Kidney (tissue), 14 donors: ENCODE data around the gene KLHL3. TPM values are rescaled to one million over a fixed set of nuclear protein-coding genes. Genes with fewer than 3 reads are reported as not detected.
"Not testable (repeated sequence)": the region's sequence is repeated elsewhere in the genome, so short reads cannot be mapped to it uniquely, and the experiment has no call there.

Experiments
- DNase-seq, 5 donors: peaks; one replicate each; pipeline ENCODE4 v3.0.0-alpha.2; 2013 to 2020
- FAIRE-seq: peaks from 2 replicates; lab custom pipeline; 2012; peaks lifted over from hg19 to GRCh38; lab: Jason Lieb, UNC
- H3K27ac ChIP-seq, 2 donors: one replicate each; pipeline ENCODE4 v1.7.0; 2013; ENCODE audit warnings: low read depth in 2 of 2, low read length in 2 of 2, inconsistent platforms in 1 of 2
- H3K27me3 ChIP-seq: one replicate; pipeline ENCODE4 v1.7.1; 2013; ENCODE audit warnings: low read length, inconsistent platforms; ENCODE audit not compliant: control insufficient read depth, insufficient read depth
- H3K36me3 ChIP-seq, 3 donors: one replicate each; pipeline versions ENCODE4 v1.7.0 to v1.7.1; 2013; ENCODE audit warnings: low read length in 3 of 3, control low read depth in 1 of 3, inconsistent platforms in 1 of 3; ENCODE audit not compliant: insufficient read depth in 3 of 3, control insufficient read depth in 2 of 3
- H3K4me1 ChIP-seq, 3 donors: one replicate each; pipeline versions ENCODE4 v1.7.0 to v1.7.1; 2013; ENCODE audit warnings: low read length in 3 of 3, inconsistent platforms in 1 of 3, low read depth in 1 of 3; ENCODE audit not compliant: control insufficient read depth in 2 of 3, insufficient read depth in 2 of 3
- H3K4me3 ChIP-seq, 3 donors: one replicate each; pipeline versions ENCODE4 v1.7.0 to v1.8.1; 2013; ENCODE audit warnings: low read length in 3 of 3, control low read depth in 1 of 3, inconsistent platforms in 1 of 3
- H3K9ac ChIP-seq, 3 donors: one replicate each; pipeline versions ENCODE4 v1.7.0 to v1.7.1; 2013; ENCODE audit warnings: low read length in 3 of 3, control low read depth in 1 of 3, inconsistent platforms in 1 of 3
- H3K9me3 ChIP-seq, 3 donors: one replicate each; pipeline versions ENCODE4 v1.7.0 to v1.7.1; 2013; ENCODE audit warnings: low read length in 3 of 3, control low read depth in 1 of 3, inconsistent platforms in 1 of 3; ENCODE audit not compliant: control insufficient read depth in 2 of 3, insufficient read depth in 1 of 3
- intact Hi-C: fragments of 100-400 bp; cut with DNase I; formaldehyde crosslinking; loops from one replicate; pipeline ENCODE4 v1.11.1; 2022
- polyA plus RNA-seq: library from polyadenylated mRNA; stranded (reverse); fragments of 350-450 nt; fragmentation: Illumina TruSeq; extraction: RNeasy Lipid Tissue Mini Kit (QIAGEN cat#74804); gene quantifications from one replicate; pipeline ENCODE4 v1.2.3, GENCODE V29; 2014; ENCODE audit warnings: low read depth, low replicate concordance; ENCODE audit not compliant: insufficient read depth
- total RNA-seq: library from RNA; stranded (reverse); fragmentation: NEBNext Ultra II Directional; extraction: Animal tissue kit (Norgen Biotek cat#: 25700); gene quantifications from one replicate; pipeline ENCODE4 v1.2.1, GENCODE V29; 2021
- TF ChIP-seq, protein P1 (sequence below): IDR thresholded peaks from 3 replicates; pipeline ENCODE4 v1.5.1; 2012; ENCODE audit warnings: mild to moderate bottlenecking, moderate library complexity, borderline replicate concordance; ENCODE audit not compliant: insufficient read depth; ENCODE audit errors: extremely low read depth
- donor health status: control.
- donor health status: control.
- donor health status: control.
- donor health status: control.
- donor health status: control.
- donor health status: DM: yes; HTN: yes; CAD: no.
- donor health status: Normal renal cell carcinoma (clear cell type).

Gene KLHL3
- total and polyA plus RNA-seq, 2 donors from 2014 or later, result 8.6 to 15.0 TPM

DNA sequence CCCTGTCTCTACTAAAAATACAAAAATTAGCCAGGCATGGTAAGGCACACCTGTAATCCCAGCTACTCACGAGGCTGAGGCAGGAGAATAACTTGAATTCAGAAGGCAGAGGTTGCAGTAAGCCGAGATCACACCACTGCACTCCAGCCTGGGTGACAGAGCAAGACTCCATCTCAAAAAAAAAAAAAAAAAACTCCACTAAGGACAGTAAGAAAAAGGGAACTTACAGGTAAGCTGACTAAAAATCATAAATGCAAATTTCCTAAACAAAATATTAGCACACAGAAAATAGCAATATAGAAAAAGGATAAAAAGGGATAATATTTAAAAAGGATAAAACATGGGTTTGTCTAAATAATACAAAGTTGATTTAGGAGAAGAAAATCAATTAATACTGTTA, 46.2 kb upstream of the KLHL3 start:
- TF ChIP-seq, protein P1, sequence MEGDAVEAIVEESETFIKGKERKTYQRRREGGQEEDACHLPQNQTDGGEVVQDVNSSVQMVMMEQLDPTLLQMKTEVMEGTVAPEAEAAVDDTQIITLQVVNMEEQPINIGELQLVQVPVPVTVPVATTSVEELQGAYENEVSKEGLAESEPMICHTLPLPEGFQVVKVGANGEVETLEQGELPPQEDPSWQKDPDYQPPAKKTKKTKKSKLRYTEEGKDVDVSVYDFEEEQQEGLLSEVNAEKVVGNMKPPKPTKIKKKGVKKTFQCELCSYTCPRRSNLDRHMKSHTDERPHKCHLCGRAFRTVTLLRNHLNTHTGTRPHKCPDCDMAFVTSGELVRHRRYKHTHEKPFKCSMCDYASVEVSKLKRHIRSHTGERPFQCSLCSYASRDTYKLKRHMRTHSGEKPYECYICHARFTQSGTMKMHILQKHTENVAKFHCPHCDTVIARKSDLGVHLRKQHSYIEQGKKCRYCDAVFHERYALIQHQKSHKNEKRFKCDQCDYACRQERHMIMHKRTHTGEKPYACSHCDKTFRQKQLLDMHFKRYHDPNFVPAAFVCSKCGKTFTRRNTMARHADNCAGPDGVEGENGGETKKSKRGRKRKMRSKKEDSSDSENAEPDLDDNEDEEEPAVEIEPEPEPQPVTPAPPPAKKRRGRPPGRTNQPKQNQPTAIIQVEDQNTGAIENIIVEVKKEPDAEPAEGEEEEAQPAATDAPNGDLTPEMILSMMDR, result no peak
- no peak for FAIRE-seq
- Histone ChIP-seq H3K27me3 (no peaks in the 10 kb centered on the region), H3K9ac (no peak overlapping the region), H3K4me3 (no peak overlapping the region), H3K9me3 (no peaks in the 10 kb centered on the region), H3K4me1 (no peaks in the 10 kb centered on the region), H3K27ac (no peak overlapping the region), H3K36me3 (no peaks in the 10 kb centered on the region)
- DNase-seq, result no peak
- intact Hi-C loops, result no loop called here

DNA sequence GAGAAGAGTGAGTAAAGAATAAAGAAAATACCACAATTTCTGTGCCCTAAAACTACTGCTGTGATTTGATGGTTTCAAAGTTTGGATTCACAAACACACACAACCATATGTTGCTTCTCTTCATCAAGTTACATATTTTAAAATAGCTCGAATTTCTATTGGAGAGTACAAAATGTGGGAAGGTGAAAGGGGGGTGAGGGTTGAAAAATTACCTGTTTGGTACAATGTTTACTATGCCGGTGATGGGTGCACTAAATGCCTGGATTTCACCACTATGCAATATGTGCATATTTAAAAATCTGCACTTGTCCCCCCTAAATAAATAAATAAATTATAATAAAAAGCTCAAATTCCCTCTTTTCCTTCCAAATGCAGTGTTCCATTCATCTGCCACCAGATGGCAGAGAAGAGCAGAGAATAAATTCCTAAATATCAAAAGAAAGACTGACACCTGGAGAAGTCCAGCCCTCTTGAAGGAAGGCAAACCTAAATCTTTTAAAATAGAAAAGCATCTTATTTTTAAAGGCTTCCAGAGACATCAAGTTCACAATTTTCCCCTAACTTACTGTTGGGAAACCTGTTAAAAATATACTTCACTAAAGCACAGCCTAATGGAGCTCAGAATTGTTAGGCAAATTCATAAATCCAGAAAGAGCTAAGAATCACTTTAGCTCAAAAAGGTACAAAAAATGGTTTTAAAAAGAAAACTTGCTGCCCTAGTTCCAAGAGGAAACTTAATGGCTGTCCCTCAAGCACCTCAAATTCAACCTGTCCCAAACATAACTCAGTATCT, 43.1 kb upstream of the KLHL3 start:
- FAIRE-seq (peak; percentile 92), DNase-seq (peak in 2 of 5 donors; percentile 56 to 83)
- no peaks in the 10 kb centered on the region for H3K4me1 ChIP-seq
- no peak overlapping the region for H3K9ac ChIP-seq
- no peak overlapping the region for H3K27ac ChIP-seq
- H3K4me3 ChIP-seq, result no peak overlapping the region
- TF ChIP-seq, protein P1, result peak; percentile 78
- no peaks in the 10 kb centered on the region for H3K36me3 ChIP-seq
- intact Hi-C loops, result loop anchor here (10.0 kb wide), 1 partner anchor 256 kb away; the partner anchor contains the start of gene FAM13B
- no peaks in the 10 kb centered on the region for H3K9me3 ChIP-seq
- H3K27me3 ChIP-seq, result no peaks in the 10 kb centered on the region

DNA sequence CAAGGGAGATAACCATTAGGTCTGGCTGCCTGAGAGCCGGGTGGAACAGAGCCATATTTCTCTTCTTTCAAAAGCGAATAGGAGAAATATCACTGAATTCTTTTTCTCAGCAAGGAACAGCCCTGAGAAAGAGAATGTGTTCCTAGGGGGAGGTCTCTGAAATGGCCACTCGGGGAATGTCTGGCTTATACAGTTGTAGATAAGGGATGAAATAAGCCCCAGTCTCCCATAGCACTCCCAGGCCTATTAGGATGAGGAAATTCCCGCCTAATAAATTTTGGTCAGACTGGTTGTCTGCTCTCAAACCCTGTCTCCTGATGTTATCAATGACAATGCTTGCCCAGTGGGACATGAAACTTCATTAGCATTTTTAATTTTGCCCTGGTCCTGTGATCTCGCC, 32.0 kb upstream of the KLHL3 start:
- intact Hi-C loops, FAIRE-seq, DNase-seq, H3K4me3 ChIP-seq, H3K36me3 ChIP-seq, H3K9ac ChIP-seq, H3K27me3 ChIP-seq, H3K4me1 ChIP-seq, H3K9me3 ChIP-seq, H3K27ac ChIP-seq: not testable (repeated sequence)

DNA sequence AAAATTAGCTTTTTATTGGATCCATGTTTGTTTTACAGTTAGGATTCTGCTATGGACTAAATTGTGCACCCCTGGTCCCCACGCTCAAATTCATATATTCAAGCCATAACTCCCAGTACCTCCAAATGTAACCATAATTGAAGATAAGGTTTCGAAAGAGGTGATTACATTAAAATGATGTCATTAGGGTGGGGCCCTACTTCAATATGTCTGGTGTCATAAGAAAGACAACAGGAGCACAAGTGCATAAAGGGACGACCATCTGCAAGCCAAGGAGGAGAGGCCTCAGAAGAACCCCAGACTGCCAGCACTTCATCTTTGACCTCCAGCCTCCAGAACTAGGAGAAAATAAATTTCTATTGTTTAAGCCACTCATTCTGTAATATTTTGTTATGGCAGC, 25.7 kb upstream of the KLHL3 start:
- FAIRE-seq, result no peak
- H3K36me3 ChIP-seq, result no peaks in the 10 kb centered on the region
- no peak for DNase-seq
- H3K4me1 ChIP-seq, result no peaks in the 10 kb centered on the region
- H3K9me3 ChIP-seq, result no peaks in the 10 kb centered on the region
- intact Hi-C loops, result no loop called here
- TF ChIP-seq, protein P1, result no peak
- H3K9ac ChIP-seq, result no peak overlapping the region
- H3K4me3 ChIP-seq, result no peak overlapping the region
- no peaks in the 10 kb centered on the region for H3K27me3 ChIP-seq
- no peak overlapping the region for H3K27ac ChIP-seq
